ENCODE data around the gene NEDD4.

- TF ChIP-seq CTCF (IDR thresholded peaks at IDR 0.05; ENCODE audit: low read length) (peak; percentile 54), EZH2 (IDR thresholded peaks at IDR 0.05; ENCODE audit: borderline replicate concordance, low read length) (no peak)
These were observed 75.5 kb downstream of the NEDD4 start for GRCh38 chr15:55917881-55918296.

Data from OCI-LY1 (cell line).